Measurements from ENCODE around the gene PLD6.

GRCh38 chr17:17201907-17202306 is 4.2 kb downstream of the PLD6 start:
- no peak for TF ChIP-seq EP300 (IDR thresholded peaks at IDR 0.05)
- TF ChIP-seq, protein P1, sequence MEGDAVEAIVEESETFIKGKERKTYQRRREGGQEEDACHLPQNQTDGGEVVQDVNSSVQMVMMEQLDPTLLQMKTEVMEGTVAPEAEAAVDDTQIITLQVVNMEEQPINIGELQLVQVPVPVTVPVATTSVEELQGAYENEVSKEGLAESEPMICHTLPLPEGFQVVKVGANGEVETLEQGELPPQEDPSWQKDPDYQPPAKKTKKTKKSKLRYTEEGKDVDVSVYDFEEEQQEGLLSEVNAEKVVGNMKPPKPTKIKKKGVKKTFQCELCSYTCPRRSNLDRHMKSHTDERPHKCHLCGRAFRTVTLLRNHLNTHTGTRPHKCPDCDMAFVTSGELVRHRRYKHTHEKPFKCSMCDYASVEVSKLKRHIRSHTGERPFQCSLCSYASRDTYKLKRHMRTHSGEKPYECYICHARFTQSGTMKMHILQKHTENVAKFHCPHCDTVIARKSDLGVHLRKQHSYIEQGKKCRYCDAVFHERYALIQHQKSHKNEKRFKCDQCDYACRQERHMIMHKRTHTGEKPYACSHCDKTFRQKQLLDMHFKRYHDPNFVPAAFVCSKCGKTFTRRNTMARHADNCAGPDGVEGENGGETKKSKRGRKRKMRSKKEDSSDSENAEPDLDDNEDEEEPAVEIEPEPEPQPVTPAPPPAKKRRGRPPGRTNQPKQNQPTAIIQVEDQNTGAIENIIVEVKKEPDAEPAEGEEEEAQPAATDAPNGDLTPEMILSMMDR (IDR thresholded peaks at IDR 0.05), result no peak
